Activated CD4-positive, alpha-beta memory T cell treated with anti-CD3 and anti-CD28 coated beads, Interleukin-2, amount 10 ng/mL, durations not matched to agents 7 days and 5 days (primary cell): ENCODE results near the gene NT5DC3. TPM values are rescaled to one million over a fixed set of nuclear protein-coding genes. Genes with fewer than 3 reads are reported as not detected.

ENCODE experiments used
- CTCF ChIA-PET: fragments of 350-600 bp; sonication (Branson Sonifier 250); formaldehyde crosslinking; loops from one replicate; lab custom pipeline; 2021; ENCODE audit warnings: antibody characterized with exemption, inconsistent platforms; lab: Charles Lee
- POLR2A ChIA-PET: fragments of 350-600 bp; sonication (Branson Sonifier 250); formaldehyde crosslinking; loops from one replicate; lab custom pipeline; 2021; ENCODE audit warnings: antibody characterized with exemption; lab: Charles Lee
- DNase-seq: peaks from one replicate; pipeline ENCODE4 v3.0.0-alpha.2; 2020
- H3K27ac Mint-ChIP-seq: one replicate; pipeline ENCODE4 v1.8.0; 2021; ENCODE audit warnings: mild to moderate bottlenecking, mixed read lengths
- H3K27me3 Mint-ChIP-seq: one replicate; pipeline ENCODE4 v1.8.0; 2021; ENCODE audit warnings: mixed read lengths
- H3K36me3 Mint-ChIP-seq: one replicate; pipeline ENCODE4 v1.8.0; 2021; ENCODE audit warnings: low read depth, mixed read lengths
- H3K4me1 Mint-ChIP-seq: one replicate; pipeline ENCODE4 v1.8.0; 2021; ENCODE audit warnings: mixed read lengths
- H3K4me3 Mint-ChIP-seq: one replicate; pipeline ENCODE4 v1.8.0; 2021; ENCODE audit warnings: mild to moderate bottlenecking, mixed read lengths
- H3K9me3 Mint-ChIP-seq: one replicate; pipeline ENCODE4 v1.8.0; 2021; ENCODE audit warnings: mixed read lengths
- total RNA-seq, 2 experiments: library from RNA; stranded (reverse); gene quantifications; one replicate each; pipeline ENCODE4 v1.2.3, GENCODE V29; 2021

NT5DC3 gene
- 1 to 10 TPM; 3.2 to 3.4 TPM for total RNA-seq

DNA sequence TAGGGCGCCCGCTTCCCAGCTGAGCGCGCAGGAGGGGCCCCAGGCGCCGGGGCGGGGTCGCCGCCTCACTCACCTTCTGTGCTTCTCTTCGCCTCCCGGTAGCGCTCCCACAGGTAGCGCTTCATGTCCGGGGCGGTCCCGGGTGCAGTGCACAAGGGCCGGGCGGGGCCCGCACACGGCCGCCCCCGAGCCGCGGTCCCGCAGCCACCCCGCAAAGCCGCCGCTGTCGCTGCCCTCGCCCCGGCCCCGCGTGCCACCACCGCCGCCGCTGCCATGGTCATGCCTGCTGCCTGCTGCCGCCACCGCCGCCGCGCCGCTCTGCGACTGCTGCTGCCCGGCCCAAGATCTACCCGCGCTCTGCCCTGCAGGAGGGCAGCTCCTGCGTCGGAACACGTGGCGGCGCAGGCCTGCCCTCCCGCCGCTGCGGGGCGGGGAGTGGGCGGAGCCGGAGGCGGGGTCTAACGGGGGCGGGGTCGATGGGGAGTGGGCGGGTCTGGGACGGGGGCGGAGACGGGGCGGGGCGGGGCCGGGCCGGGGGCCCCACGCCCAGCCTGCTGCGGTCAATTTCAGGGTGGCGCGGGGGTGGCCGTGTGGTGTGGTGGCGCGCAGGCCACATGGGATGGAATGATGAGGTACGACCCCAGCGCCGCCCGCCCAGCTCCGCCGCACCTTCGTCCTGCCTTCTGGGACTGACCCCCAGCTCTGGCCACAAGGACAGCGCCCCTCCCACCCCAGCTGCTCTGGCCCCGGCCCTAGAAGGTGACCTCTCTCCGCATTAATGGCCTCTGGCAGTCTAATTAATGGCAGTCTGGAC, at the start of gene NT5DC3:
Gene NT5DC3 (minus strand): TSS at position 359 of the 814 bp plus-strand sequence. CDS start 78 bp downstream, at position 281.
- POLR2A ChIA-PET: interaction anchor here (0.7 to 2.3 kb wide), 8 partner anchors 11 to 297 kb away, joined by 3 to 16 read pairs (median 5); partner anchors contain the start of genes HCFC2, HSP90B1, NFYB and TDG
- Mint-ChIP-seq H3K36me3 (peaks cover 2% of the 10 kb centered on the region), H3K9me3 (no peaks in the 10 kb centered on the region), H3K27me3 (peaks cover 22% of the 10 kb centered on the region), H3K4me1 (peaks cover 18% of the 10 kb centered on the region), H3K27ac (no peak within 1 kb of the TSS), H3K4me3 (peak within 1 kb of the TSS; percentile 78)
- peak; percentile 85 for DNase-seq
- CTCF ChIA-PET: interaction anchor here (1.2 kb wide), 1 partner anchor 81 kb away, joined by 5 read pairs; no protein-coding TSS in a partner anchor

GRCh38 chr12:103887738-103888137, 46.7 kb upstream of the NT5DC3 start:
- ChIA-PET POLR2A (interaction anchor here (0.8 kb wide), 1 partner anchor 42 kb away, joined by 3 read pairs; the partner anchor contains the start of gene HSP90B1), CTCF (interaction anchor here (1.4 to 1.7 kb wide), 2 partner anchors 10 to 221 kb away, joined by 3 to 6 read pairs; no protein-coding TSS in a partner anchor)
- H3K4me3 Mint-ChIP-seq: no peak overlapping the region
- no peaks in the 10 kb centered on the region for H3K9me3 Mint-ChIP-seq
- peaks cover 4% of the 10 kb centered on the region for H3K4me1 Mint-ChIP-seq
- H3K27ac Mint-ChIP-seq: no peak overlapping the region
- H3K36me3 Mint-ChIP-seq: no peaks in the 10 kb centered on the region
- DNase-seq: no peak
- H3K27me3 Mint-ChIP-seq: no peaks in the 10 kb centered on the region

DNA sequence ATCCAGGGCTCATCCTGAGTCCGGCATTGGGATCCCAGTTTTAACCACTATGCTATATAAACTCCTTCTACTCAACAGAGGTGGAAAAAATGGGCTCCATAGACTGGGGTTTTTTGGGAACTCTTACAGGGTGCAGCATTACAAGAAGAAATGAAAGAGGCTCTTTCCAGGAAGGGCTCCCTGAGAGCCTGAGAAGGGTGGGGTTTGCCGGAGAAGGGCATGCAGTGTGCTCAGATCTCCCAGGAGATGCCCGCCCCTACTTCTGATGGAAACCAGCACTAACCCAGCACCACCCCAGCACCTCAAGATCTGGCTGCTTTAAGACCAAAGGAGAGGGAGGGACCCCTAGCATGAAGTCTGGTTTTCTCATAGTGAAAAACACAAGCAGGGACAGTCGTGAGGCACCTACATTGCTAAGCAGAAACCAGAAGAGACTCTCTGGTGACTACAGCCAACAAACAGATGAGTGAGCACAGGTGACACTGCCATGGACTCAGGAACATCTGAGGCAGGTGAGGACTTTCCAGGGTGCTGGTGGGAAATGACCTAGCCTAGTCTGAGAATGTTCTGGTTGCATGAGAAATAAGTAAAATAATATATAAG, 45.3 kb upstream of the NT5DC3 start:
- no peak for DNase-seq
- POLR2A ChIA-PET: no interaction called here
- Mint-ChIP-seq H3K9me3 (no peaks in the 10 kb centered on the region), H3K36me3 (no peaks in the 10 kb centered on the region), H3K27ac (no peak overlapping the region), H3K4me3 (no peak overlapping the region), H3K4me1 (peaks cover 4% of the 10 kb centered on the region), H3K27me3 (no peaks in the 10 kb centered on the region)
- CTCF ChIA-PET: interaction anchor here (1.4 to 3.5 kb wide), 3 partner anchors 9 to 223 kb away, joined by 3 to 20 read pairs (median 6); no protein-coding TSS in a partner anchor

DNA sequence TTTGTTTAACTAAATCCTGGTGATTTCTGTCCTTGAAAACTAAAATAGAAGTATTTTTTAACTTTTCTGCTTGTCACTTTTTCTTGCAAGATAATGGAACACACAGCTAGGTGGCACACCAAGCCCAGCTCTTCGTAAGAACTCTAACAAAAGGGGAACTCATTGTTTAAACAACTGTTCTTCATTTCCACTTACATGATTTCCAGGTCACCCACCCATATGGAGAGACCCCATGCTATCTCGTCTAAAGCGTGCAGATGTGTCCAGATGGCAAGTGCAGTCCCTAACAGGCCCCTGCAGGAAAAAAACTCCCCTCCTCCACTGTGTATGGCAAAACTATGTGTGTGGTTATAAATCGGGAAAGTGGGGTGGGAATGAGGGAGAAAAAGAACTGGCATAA, 43.3 kb upstream of the NT5DC3 start:
- peak; percentile 37 for DNase-seq
- ChIA-PET CTCF (interaction anchor here (0.8 to 3.5 kb wide), 7 partner anchors 14 to 225 kb away, joined by 3 to 20 read pairs (median 4); partner anchors contain the start of gene HSP90B1), POLR2A (interaction anchor here (0.7 to 1.4 kb wide), 2 partner anchors 45 to 225 kb away, joined by 3 to 6 read pairs; partner anchors contain the start of gene HSP90B1)
- Mint-ChIP-seq H3K36me3 (no peaks in the 10 kb centered on the region), H3K27ac (no peak overlapping the region), H3K4me3 (no peak overlapping the region), H3K4me1 (peaks cover 17% of the 10 kb centered on the region), H3K9me3 (no peaks in the 10 kb centered on the region), H3K27me3 (no peaks in the 10 kb centered on the region)

GRCh38 chr12:103883908-103884307, 42.9 kb upstream of the NT5DC3 start:
- POLR2A ChIA-PET: interaction anchor here (0.7 to 1.4 kb wide), 2 partner anchors 45 to 225 kb away, joined by 3 to 6 read pairs; partner anchors contain the start of gene HSP90B1
- Mint-ChIP-seq H3K27ac (no peak overlapping the region), H3K27me3 (peaks cover 1% of the 10 kb centered on the region), H3K36me3 (no peaks in the 10 kb centered on the region), H3K4me1 (peaks cover 19% of the 10 kb centered on the region), H3K4me3 (no peak overlapping the region), H3K9me3 (no peaks in the 10 kb centered on the region)
- no peak for DNase-seq
- CTCF ChIA-PET: interaction anchor here (0.8 to 3.5 kb wide), 7 partner anchors 13 to 225 kb away, joined by 3 to 20 read pairs (median 4); partner anchors contain the start of gene HSP90B1

- Mint-ChIP-seq H3K27ac (no peak overlapping the region), H3K4me1 (peaks cover 20% of the 10 kb centered on the region), H3K27me3 (peaks cover 1% of the 10 kb centered on the region), H3K9me3 (no peaks in the 10 kb centered on the region), H3K4me3 (no peak overlapping the region), H3K36me3 (no peaks in the 10 kb centered on the region)
- POLR2A ChIA-PET: no interaction called here
- CTCF ChIA-PET: interaction anchor here (0.9 to 3.5 kb wide), 2 partner anchors 12 to 226 kb away, joined by 3 to 20 read pairs; no protein-coding TSS in a partner anchor
- no peak for DNase-seq
Observed at GRCh38 chr12:103882861-103883596, 42.0 kb upstream of the NT5DC3 start.

- Mint-ChIP-seq H3K4me1 (peaks cover 25% of the 10 kb centered on the region), H3K27ac (no peak overlapping the region)
Observed at GRCh38 chr12:103881261-103881660, 40.2 kb upstream of the NT5DC3 start.

DNA sequence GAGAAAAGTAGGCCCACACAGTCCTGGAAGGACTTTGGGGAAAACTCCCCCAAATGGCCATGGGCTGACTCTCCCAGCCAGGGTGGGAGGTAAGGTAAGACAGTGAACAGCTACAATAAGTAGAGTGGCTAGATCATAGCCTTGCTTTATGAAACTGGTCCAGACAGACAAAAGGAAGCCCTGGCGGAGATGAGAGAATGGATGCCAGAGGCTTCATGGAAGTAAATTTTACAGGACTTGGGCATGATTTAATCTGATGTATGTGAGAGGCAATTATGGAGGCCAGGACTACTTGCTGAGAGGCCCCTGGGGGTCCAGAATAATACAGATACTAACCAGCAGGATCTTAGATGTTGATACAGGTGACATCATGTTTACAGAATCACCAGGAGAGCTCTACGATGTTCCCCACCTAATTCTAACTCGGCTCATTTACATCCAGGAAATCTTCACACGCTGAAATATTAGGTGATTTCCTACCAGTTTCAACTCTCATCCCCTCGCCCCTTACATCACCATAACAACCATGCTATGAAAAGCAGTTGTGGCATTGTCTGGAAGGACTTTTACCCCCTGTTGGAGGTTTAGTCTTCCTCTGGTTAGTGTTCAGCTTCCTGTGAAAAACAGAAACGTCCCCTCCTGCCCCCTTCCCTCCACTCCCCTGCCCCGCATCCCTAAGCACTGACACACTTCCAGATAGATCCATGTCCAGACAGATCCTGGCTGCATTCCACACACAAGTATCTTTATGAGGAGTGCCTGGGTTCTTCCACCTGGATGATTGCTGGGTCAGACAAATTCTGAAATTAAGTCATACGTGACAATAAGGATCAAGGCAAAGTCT, 39.5 kb upstream of the NT5DC3 start:
- H3K27me3 Mint-ChIP-seq: peaks cover 1% of the 10 kb centered on the region
- H3K27ac Mint-ChIP-seq: no peak overlapping the region
- no peaks in the 10 kb centered on the region for H3K9me3 Mint-ChIP-seq
- peaks cover 25% of the 10 kb centered on the region for H3K4me1 Mint-ChIP-seq
- no peak overlapping the region for H3K4me3 Mint-ChIP-seq
- CTCF ChIA-PET: interaction anchor here (0.6 to 3.1 kb wide), 4 partner anchors 9 to 779 kb away, joined by 3 to 13 read pairs (median 9); partner anchors contain the start of gene HSP90B1
- POLR2A ChIA-PET: interaction anchor here (0.8 to 1.6 kb wide), 3 partner anchors 9 to 49 kb away, joined by 3 to 8 read pairs (median 3); partner anchors contain the start of gene HSP90B1
- no peak for DNase-seq
- H3K36me3 Mint-ChIP-seq: no peaks in the 10 kb centered on the region

More at GRCh38 chr12:103881261-103881660, 40.2 kb upstream of the NT5DC3 start:
- POLR2A ChIA-PET: no interaction called here
- DNase-seq: no peak
- CTCF ChIA-PET: interaction anchor here (1.2 to 3.1 kb wide), 3 partner anchors 17 to 227 kb away, joined by 3 to 13 read pairs (median 3); no protein-coding TSS in a partner anchor
- no peaks in the 10 kb centered on the region for H3K9me3 Mint-ChIP-seq
- H3K27me3 Mint-ChIP-seq: peaks cover 1% of the 10 kb centered on the region
- no peak overlapping the region for H3K4me3 Mint-ChIP-seq
- H3K36me3 Mint-ChIP-seq: no peaks in the 10 kb centered on the region

GRCh38 chr12:103879878-103880277, 38.8 kb upstream of the NT5DC3 start:
- H3K27me3 Mint-ChIP-seq: peaks cover 1% of the 10 kb centered on the region
- no peak overlapping the region for H3K4me3 Mint-ChIP-seq
- peaks cover 25% of the 10 kb centered on the region for H3K4me1 Mint-ChIP-seq
- DNase-seq: no peak
- H3K27ac Mint-ChIP-seq: no peak overlapping the region
- H3K9me3 Mint-ChIP-seq: no peaks in the 10 kb centered on the region
- ChIA-PET POLR2A (interaction anchor here (0.8 to 1.6 kb wide), 3 partner anchors 10 to 49 kb away, joined by 3 to 8 read pairs (median 3); partner anchors contain the start of gene HSP90B1), CTCF (interaction anchor here (1.3 to 3.1 kb wide), 3 partner anchors 10 to 229 kb away, joined by 7 to 13 read pairs (median 11); partner anchors contain the start of gene HSP90B1)
- H3K36me3 Mint-ChIP-seq: no peaks in the 10 kb centered on the region

GRCh38 chr12:103879048-103879692, 38.1 kb upstream of the NT5DC3 start:
- DNase-seq: no peak
- peaks cover 21% of the 10 kb centered on the region for H3K4me1 Mint-ChIP-seq
- H3K9me3 Mint-ChIP-seq: no peaks in the 10 kb centered on the region
- no peaks in the 10 kb centered on the region for H3K36me3 Mint-ChIP-seq
- no peak overlapping the region for H3K27ac Mint-ChIP-seq
- peaks cover 1% of the 10 kb centered on the region for H3K27me3 Mint-ChIP-seq
- H3K4me3 Mint-ChIP-seq: no peak overlapping the region
- ChIA-PET CTCF (interaction anchor here (1.3 to 3.1 kb wide), 4 partner anchors 10 to 230 kb away, joined by 7 to 15 read pairs (median 12); partner anchors contain the start of gene HSP90B1), POLR2A (interaction anchor here (0.8 to 1.6 kb wide), 3 partner anchors 46 to 51 kb away, joined by 3 to 8 read pairs (median 3); partner anchors contain the start of gene HSP90B1)
